Activated CD4-positive, alpha-beta T cell treated with anti-CD3 and anti-CD28 coated beads for 4 hours (primary cell): ENCODE results near the gene CFAP45.

Source experiments
- DNase-seq, 2 donors: peaks; one replicate each; pipeline ENCODE4 v3.0.0-alpha.2; 2020

The CFAP45 gene

DNA sequence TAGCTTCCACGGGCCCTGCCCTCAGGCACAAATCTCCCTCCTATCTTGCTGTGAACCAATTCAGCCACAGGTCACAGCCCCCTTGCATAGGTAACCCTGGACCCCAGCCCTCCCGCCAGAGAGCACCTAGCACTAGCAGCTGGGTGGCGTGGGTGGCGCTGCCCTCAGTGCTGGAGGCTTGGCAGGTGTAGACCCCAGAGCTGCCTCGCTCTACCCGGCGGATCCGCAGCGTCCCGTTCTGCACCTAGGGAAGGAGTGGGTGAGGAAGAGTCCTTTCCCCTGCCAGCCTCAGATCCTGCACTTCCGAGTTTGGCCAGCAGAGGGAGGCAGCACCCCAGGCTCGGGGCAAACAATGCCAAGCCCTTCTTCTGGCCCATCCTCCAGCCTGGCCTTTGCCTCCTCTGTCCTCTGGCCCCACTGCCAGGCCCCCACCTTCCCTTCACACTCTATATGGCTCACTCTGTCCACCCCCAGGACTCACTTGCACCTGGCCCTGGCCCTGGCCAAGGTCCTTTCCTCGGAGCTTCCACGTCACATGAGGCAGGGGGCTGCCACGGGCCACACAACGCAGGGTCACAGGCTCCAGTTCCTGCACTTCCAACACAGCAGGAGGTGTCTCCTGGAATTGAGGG, 36.4 kb upstream of the CFAP45 start:
- DNase-seq = peak; percentile 62 to 89

DNA sequence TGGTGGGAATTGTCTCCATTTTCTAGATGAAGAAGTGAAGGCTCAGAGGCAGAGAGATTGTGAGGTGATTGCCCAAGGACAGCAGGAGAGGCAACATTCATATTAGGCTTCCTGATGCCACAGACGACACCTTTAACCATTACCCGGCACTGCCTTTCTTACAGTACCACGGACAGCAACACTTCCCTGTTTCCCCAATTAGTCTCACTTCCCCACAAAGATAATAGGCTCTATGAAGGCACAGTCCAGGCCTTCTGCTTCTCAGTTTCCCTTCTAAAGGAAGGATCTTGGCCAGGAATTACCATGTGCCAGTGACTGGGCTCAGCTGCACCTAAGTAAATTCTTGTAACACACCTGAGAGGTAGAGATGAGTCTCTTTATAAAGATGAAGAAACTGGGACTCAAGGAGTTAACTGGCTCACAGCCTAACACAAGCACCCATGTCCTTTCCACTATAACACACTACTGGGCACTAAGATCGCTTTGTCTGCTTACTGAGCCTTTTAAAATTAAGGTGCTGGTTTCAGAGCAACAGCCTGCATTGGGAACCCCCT, 35.8 kb upstream of the CFAP45 start:
- DNase-seq = no peak

DNA sequence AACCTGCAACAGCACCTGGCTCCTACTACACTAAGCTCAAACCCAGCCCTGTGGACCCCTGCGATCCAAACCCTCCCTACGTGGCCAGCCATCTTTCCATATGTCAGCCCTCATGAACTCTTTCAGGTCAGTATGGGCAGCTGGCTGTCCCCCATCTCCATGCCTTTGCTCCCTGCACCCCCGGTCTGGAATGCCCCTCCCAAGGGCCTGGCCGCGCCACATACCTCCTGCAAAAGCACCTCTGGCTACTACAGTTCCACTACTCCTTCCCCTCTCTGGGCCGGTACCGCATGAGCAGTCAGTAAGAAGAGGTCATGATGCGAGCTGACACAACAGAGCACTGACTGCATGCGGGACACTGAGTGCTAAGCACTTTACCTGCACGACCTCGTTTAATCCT, 35.3 kb upstream of the CFAP45 start:
- DNase-seq = no peak

DNA sequence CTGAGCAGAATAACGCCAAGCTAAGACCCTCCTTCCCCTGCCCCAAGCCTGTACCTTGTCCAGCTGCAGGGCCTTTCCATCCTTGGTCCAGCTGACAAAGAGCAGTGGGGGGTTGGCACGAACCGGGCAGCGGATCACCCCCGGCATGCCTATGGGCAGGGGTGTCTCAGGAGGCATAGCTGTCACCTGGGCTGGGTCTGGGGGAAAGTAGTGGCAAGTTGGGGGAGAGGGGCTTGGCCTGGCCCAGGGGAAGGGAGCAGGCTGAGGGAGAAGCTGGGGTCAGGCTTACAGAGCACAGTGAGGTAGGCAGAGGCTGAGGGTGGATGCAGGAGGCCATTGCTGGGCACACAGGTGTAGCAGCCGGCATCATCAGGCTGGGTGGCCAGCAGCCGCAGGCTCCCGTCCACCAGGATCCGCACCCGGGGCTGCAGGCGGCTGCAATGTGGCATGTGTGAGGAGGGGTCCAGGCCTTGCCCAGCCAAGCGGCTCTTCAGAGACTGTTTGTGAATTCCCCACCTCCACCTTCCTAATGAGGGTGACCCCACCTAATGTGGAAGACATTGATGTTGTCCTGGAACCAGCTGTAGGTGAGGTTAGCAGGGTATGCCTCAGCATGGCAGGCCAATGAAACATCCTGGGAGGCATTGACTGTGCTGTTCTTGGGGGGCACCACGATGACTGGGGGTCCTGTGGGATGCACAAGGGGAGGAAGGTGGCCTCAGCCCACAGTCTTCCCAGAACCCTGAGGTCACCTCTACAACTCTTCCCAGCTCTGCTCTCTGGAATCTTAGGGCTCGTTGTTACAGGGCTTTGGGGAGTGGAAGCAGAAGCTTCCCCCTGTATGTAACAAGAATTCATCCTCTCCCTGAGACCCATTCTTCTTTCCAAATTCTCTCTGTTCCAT, 34.4 kb upstream of the CFAP45 start:
- DNase-seq = no peak

DNA sequence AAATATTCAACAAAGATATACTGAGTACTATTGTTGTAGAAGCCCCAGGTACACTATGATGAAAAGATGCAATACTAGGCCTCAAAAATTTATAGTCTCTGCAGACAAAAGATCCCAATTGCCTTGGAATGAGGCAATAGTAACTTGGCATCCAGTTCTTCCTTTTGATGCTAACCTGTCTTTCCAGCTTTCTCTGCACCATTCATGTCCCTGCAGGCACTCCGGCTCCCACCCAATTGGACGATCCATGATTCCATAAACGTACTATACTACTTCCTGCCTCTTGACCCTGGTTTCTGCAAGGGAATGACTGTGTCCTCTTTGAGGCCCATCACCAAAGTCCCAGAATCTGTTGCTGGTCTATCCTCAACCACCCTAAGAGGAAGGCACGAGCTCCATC, 33.4 kb upstream of the CFAP45 start:
- DNase-seq = no peak

DNA sequence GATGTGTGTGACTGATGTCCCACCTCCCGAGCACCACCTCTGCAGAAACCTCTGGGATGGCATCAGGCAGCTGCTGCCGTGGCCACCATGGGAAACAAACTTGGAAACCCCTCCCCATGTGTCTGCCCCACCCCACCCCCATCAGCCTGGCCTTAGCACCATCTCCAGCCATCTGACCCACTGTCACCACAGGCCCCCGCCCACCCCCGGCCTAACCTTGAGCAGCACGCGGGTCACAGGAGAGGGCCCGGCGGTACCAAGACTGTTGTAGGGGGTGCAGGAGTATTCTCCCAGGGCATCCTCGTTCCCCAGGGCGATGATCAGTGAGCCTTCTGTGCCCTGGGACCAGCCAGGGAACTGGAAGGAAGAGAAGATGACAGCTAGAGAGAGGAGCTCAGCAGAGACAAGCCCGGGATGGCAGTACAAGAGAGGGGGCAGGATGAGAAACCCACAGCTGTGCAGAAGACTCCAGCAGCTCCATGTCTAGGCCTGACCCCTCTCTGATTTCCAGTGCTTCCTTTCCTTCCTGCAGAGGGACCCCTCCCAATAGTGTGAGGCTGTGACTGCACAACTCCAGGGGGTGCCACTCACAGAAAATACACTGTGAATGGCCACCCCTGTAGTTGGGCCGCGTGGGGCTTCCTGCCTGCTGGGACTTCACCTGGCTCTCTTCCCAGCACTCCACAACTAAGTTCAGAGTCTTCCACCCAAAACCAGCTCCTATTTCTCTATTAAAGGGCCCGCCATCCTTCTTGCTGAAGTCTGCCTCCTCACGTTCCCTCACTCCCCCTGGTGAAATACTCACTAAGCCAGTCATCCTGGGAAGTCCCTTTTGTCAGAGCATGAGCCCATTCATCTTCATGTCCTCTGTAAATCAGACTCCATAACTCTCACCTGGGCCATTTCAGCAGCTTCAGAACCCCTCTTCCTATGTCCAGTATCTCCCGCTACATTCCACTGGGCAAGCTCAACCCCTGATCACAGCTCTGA, 32.6 kb upstream of the CFAP45 start:
- DNase-seq = no peak

DNA sequence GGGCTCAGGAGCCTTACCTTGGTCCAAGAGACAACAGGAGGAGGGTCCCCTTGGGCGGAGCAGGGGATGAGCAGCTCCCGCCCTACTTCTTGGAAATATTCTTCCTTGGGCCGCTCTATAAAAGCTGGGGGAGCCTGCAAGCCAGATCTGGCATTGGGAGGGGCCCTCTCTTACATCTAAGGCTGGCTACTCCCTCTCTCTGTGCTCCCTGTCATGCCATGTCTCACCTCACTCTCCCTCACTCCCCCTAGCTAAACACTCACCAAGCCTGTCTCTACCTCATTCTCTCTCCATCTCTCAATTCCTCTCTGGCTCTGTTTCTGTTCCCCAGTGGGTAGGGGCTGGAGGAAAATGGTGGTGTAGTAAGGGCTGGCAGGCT, 31.8 kb upstream of the CFAP45 start:
- DNase-seq = no peak

DNA sequence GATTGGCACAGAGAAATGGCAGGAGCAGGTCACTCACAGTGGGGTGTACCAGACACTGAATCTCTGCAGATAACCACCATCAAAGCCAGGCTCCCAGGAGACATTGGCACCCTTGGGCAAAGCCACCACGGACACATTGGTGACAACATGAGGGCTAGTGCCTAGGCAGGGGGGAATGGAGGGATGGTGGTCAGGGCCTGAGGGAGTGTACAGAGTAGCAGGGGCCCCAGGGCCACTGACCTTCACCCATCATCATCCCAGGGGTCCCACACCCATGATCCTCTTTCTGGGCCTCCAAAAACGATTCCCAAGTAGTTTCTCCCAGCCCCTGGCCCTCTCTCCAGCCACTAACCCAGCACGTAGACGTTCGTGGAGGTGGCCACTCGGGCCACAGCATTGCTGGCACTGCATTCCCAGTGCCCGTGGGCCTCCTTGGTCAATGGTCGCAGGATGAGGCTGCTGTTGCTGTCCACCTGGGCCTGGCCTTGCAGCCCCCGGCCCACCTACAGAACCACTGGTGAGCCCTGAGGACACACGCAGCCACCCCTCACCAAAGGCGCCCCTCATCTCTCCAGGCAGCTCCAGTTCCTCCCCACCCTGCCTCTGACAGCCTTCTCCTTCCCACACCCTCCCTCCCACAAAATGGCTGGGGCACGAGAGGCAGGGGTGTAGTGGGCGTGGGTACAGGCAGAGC, 31.3 kb upstream of the CFAP45 start:
- DNase-seq = no peak

DNA sequence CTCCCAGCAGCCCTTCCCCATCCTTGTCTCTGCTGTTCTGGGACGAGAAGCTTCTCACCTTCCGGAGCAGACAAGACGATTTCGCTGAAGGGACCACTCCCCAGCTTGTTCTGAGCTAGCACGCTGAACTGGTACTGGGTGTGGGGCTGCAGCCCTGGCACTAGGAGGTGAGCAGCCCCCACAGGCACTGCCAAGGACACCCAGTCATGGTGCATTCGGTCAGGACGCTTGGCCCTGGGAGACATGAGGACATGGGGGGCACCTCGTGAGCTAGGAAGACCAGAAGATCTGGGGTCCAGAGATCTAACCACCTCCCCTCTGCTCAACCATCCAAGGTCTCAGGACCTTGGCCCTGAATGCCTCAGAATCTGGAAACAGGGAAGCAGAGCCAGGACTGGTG, 30.7 kb upstream of the CFAP45 start:
- DNase-seq = no peak

DNA sequence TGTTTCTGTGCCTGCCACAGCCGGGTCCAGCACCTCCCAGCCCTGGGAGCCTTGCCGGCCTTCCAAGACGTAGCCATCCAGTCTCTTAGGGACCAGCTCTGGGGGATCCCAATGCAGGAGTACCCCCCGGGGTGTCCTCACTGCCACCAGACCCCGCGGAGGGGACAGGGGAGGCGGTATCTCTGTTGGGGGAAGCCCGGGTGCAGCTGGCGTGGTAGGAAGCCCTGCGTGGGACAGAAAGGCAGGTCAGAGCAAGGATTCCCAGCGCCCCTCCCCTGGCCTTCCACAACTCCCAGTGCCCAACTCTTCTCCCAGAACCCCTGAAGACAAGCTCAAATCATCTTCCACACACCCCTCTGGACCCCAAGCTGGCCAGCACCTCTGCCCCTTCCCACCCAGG, 30.3 kb upstream of the CFAP45 start:
- no peak for DNase-seq

DNA sequence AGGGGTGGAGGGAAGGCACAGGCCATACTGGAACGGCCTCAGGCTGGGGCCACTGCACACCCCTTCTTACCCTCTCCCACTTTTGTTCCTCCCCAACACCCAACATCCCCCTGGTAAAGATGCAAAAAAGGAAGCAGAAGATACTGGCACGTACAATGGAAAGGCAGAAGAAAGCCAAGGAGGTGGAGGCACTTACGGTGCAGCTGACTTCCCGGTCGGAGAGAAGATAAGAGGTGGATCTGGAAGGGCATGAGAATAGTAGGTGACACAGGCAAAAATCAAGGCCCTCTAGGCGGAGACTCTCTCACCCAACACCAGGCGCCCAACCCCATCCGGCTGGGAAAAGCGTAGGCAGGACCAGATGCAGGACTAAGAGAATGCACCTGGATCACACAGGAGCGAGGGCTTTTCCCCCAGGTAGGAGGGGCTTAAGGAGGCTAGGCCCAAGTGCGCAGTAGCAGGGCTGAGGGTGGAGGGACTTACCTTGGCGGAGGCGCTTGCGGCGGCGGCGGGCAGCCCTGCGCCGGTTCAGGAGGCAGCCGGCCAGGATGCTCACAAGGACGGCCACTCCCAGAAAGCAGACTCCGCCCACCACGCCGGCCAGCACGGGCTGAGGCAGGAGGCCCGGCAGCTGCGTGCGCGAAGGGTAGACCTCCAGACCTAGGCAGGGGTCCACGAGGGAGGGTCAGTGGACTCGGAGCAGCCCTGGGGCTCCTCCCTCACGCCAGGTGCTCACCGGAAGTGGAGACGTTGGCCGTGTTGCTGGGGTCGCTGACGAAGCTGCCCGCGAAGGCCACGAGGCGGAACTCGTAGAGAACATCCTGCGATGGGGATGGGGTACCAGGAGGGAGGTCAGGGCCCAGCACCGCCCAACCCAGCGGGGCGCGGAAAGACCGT, 29.4 kb upstream of the CFAP45 start:
- no peak for DNase-seq

DNA sequence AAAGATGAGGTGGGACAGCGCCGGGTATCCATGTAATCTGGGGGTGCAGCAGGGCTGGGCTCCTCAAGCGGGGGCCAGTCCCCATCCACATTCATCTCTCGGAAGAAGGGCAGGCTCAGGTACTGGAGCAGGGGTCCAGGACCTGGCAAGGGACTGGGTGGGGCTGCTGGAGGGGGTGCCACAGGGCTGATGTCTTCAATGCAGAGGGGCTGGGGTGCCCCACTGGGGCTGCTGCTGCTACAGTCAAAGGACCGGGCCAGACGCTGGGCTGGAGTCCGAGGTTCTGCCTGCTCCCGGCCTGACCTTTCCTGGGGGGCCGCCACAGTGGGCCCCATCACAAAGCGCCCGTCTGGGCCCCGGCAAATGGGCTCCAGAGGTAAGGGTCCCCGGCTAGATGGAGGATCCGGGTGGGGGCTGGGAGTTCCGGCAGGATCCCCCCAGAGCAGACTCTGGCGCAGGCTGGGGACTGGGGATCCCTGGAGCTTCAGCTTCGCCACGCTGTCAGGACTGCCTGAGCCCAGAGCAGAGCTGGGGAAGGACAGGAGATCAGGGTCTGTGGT, 28.6 kb upstream of the CFAP45 start:
- DNase-seq = no peak

DNA sequence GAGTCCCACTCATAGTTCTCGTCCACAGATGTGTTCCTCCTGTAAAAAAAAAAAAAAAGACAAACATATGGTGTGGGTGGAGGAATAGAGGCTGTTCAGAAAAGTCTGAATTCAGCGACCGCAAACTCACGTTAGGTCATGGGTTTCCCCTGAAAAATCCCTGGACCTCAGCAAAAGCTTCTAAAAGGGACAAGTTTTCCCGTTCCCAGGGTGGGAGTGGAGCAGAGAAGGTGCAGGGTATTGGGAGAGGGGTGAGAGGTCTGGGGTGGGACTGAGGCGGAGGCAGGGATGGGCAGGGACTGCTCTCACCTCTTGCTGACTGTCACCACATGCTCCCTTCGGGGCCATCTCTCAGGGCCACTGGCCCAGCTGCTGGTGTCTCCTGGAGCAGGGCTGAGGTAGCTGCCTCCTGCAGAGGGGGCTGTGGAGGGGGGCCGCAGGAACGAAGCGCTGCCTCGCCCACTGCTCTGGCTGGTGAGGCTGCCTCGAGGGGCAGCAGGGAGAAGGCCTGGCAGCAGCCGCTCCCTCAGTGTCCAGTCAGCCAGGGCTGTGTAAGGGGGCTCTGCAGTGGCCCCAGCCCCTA, 28.0 kb upstream of the CFAP45 start:
- DNase-seq = no peak

DNA sequence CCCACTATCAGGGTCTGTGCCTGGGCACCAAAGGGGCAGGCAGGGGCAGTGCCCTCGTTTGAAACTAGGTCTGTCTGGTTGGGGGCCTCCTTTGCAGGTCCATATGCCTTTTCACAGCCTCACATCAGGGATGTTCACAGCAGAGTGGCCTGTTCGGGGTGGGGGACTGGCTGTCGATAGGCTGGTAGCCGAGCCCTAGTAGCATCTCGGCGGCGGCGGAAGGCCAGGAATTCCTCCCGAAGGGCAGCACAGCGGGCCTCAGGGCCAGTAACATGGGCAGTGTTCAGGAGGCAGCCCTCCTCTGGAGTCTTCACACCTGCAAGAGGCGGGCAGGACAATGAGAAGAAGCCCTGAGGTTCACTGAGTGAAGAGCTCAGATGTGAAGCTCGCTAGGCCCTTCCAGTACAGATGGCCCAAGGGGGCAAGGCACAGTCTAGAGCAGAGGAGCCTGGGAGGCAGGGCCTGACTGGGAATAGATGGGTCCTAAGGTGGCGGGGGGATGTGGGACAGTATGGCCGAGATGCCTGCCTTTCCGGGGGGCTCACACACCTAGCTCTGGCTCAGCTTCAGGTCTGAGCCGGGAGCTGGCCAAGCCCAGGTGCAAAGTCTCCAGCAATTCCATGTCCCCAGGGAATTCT, 27.4 kb upstream of the CFAP45 start:
- DNase-seq = no peak

DNA sequence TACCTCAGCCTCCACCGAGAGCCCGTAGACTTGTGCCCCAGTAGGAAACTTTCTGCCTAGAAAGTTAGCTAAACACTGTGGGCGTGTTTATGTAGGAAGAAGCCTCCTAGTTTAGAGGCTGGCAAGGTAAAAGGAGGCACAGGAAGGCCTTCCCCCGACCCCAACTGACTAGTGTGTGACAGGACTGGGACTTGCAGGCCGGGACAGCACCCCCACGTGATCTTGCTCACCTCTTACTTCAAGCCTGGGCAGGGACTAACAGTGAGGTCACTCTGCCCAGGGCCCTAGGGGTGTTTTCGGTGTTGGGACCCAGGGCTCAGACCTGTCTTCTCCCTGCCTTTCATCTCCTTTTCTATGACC, 25.7 kb upstream of the CFAP45 start:
- DNase-seq = no peak

DNA sequence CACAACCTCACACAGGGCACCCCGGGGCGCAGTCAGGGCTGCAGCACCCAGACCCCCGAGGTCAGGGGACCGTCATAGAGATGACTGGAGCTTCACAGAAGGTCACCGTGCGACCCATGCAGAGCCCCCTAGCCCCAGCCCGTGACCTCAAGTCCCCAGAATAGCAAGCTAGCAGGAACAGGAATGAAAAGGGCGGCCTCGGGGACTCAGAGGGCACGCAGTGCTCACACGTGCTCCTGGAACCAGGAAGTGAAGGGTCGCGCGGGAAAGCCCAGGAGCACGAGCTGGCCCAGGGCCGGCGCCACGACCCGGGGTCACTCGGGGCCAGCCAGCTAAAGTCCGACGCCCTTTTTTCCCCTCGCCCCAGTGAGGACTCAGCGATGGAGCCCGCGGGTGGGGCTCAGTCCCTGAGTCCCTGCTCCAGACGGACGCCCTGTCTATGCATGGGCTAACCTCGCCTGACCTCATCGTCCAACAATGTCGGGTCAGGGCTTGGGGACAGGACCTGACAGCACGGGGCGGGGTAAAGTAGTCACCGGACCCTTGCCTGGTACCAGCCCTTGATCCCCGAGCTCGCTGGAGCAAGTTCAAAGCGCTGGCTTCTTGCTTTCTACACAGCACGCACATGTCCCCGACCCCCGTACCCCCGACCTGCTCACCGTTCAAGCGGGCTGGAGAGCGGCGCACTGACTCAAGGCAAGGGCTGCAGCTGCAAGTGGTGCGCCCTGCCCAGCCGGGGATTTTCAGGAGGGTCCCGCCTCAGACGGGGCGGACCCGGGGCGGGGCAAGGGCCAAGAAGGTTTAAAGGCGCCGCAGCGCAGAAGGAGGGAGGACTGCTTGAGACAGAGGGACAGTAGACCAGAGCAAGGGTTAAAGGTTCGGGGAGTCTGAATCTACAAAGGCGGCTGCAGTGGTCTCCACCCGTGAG, 25.1 kb upstream of the CFAP45 start, which contains the start of gene TAGLN2:
TAGLN2 (minus strand) TSS at position 717 of the 928 bp plus-strand sequence. CDS start 4,998 bp downstream, outside the sequence.
- peak; percentile 87 to 88 for DNase-seq

DNA sequence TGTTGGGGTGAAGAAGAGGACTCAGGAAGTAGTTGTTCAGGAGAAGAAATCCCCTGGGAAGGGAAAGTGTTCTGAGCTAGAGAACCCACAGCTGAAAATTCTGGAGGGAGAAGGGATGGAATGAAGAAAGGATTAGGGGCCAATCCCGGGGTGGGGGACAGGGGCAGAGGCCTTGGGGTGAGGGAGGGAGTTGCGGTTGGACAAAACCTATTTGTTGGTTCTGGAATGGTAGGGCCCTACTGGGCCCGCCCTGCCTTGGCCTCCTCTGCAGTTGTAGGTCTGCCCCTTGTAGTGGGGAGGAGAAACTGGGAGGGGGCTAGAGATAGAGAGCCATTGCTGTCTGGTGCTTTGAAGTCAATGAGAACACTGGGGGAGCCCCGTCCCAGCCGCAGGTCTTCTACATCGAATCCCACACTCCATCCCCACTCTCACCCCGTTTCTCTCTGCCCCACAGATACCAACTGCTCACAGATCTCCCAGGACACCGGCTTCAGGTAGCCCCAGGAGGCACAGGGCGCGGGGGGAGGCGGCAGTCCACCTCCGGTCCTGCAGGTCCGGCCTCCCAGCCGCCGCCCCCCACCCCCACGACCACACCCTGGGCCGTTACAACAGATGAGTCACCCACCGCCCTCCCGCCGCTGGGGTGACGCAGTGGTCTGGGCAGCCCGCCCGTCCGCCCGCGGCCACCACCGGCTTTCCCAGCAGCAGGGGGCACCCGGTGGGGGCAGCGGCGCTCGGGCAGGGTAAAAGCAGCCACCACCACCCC, 24.2 kb upstream of the CFAP45 start:
- DNase-seq = peak; percentile 36 to 55
